ENCODE measurements around the gene C5orf52. TPM values are rescaled to one million over a fixed set of nuclear protein-coding genes. Genes with fewer than 3 reads are reported as not detected.

Gene C5orf52
- total RNA-seq, 1 experiment from 2014 or later, result not detected

DNA sequence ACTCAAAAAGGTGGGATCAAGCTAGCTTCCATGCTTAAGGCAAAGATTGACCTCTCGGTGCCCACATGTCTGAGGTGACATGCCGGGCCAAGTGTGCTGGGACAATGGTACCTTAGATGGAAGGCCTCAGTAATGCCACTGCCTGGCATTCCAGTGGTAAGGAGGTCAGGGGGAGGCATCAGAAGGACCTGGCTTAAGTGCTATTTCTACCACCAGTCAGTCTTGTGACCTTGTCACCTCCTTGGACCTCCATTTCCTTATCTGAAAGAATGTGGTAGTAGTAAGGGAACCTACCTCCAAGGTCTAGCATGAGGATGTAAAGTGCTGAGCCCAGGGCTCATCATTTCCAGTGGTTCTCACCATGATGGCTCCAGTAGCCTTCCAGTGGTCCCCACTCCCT is 8.9 kb downstream of the C5orf52 start:
- Histone ChIP-seq H3K79me1 (ENCODE audit: insufficient read depth, low read depth, low read length, poor library complexity, severe bottlenecking) (no peaks in the 10 kb centered on the region), H2BK15ac (ENCODE audit: low read depth, low read length) (no peak overlapping the region), H3K4ac (ENCODE audit: low read depth, low read length) (no peak overlapping the region), H2AFZ (ENCODE audit: low read length) (no peak overlapping the region), H2BK12ac (ENCODE audit: insufficient read length, low read depth, low read length) (no peak overlapping the region), H3K9me3 (ENCODE audit: control insufficient read depth, low read depth, low read length) (no peaks in the 10 kb centered on the region), H4K8ac (replicated peaks; ENCODE audit: insufficient read length, low read depth, low read length) (no peak overlapping the region), H3K9ac (ENCODE audit: extremely low read depth, insufficient read length, low read length) (no peak overlapping the region), H3K14ac (ENCODE audit: insufficient read depth, low read length) (no peak overlapping the region), H4K5ac (ENCODE audit: insufficient read length, low read depth, low read length) (no peak overlapping the region), H3T11ph (ENCODE audit: low read length) (no peak overlapping the region), H3K27ac (ENCODE audit: insufficient read length, low read depth, low read length) (no peak overlapping the region), H2AK5ac (ENCODE audit: insufficient read length, low read length) (no peak overlapping the region), H2BK5ac (ENCODE audit: insufficient read length, low read length) (no peak overlapping the region), H4K91ac (ENCODE audit: insufficient read length, low read depth, low read length) (no peak overlapping the region), H3K4me1 (ENCODE audit: insufficient read depth, low read length) (no peaks in the 10 kb centered on the region), H3K23me2 (ENCODE audit: insufficient read length, low read depth, low read length, poor library complexity, severe bottlenecking) (no peaks in the 10 kb centered on the region), H2BK20ac (ENCODE audit: low read depth, low read length, poor library complexity, severe bottlenecking) (no peak overlapping the region), H3K27me3 (ENCODE audit: insufficient read depth, low read length) (no peaks in the 10 kb centered on the region), H4K20me1 (ENCODE audit: control insufficient read depth, insufficient read depth, insufficient read length) (no peaks in the 10 kb centered on the region), H3K18ac (ENCODE audit: insufficient read length, low read depth, low read length) (no peak overlapping the region), H2BK120ac (ENCODE audit: low read depth, low read length, poor library complexity, severe bottlenecking) (no peak overlapping the region), H3K23ac (ENCODE audit: insufficient read length, low read depth, low read length) (no peak overlapping the region), H3K56ac (ENCODE audit: insufficient read length, low read depth, low read length) (no peak overlapping the region), H3K79me2 (ENCODE audit: insufficient read depth, low read length) (no peaks in the 10 kb centered on the region), H3K4me2 (ENCODE audit: insufficient read depth, insufficient read length, low read length) (no peak overlapping the region)
- H3K27me3 Mint-ChIP-seq (ENCODE audit: low read depth), result no peaks in the 10 kb centered on the region; the same call in none of the 2 replicates
- no peak overlapping the region for H3K27ac Mint-ChIP-seq
- TF ChIP-seq, protein P1, sequence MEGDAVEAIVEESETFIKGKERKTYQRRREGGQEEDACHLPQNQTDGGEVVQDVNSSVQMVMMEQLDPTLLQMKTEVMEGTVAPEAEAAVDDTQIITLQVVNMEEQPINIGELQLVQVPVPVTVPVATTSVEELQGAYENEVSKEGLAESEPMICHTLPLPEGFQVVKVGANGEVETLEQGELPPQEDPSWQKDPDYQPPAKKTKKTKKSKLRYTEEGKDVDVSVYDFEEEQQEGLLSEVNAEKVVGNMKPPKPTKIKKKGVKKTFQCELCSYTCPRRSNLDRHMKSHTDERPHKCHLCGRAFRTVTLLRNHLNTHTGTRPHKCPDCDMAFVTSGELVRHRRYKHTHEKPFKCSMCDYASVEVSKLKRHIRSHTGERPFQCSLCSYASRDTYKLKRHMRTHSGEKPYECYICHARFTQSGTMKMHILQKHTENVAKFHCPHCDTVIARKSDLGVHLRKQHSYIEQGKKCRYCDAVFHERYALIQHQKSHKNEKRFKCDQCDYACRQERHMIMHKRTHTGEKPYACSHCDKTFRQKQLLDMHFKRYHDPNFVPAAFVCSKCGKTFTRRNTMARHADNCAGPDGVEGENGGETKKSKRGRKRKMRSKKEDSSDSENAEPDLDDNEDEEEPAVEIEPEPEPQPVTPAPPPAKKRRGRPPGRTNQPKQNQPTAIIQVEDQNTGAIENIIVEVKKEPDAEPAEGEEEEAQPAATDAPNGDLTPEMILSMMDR (conservative IDR thresholded peaks at IDR 0.05), result no peak
- no CpG with 5 or more reads among the region's 2 CpGs for WGBS (ENCODE audit: extremely low coverage, insufficient read length, low lambda C conversion rate)
- H3K36me3 Mint-ChIP-seq (ENCODE audit: insufficient read depth in 1 of 3, low read depth in 3 of 3), result no peaks in the 10 kb centered on the region
- H3K4me3 Mint-ChIP-seq, result no peak overlapping the region
- DNase-seq, result no peak
- H3K4me1 Mint-ChIP-seq, result no peaks in the 10 kb centered on the region
- no peaks in the 10 kb centered on the region for H3K9me3 Mint-ChIP-seq

All from H9 (cell line).